Measurements from ENCODE around the gene CSDE1. TPM values are rescaled to one million over a fixed set of nuclear protein-coding genes. Genes with fewer than 3 reads are reported as not detected.
"Not testable (repeated sequence)": the region's sequence is repeated elsewhere in the genome, so short reads cannot be mapped to it uniquely, and the experiment has no call there.

CSDE1 gene
- polyA plus RNA-seq (ENCODE audit: insufficient read length), result 465 TPM

- peak; percentile 96 for DNase-seq (ENCODE audit: low read depth)
Observed at GRCh38 chr1:114757455-114758255, at the start of gene CSDE1. Gene CSDE1 (minus strand): TSS chr1:114757984. CDS start chr1:114739890, 18,094 bp downstream.

- not testable (repeated sequence) for DNase-seq (ENCODE audit: low read depth)
Observed at GRCh38 chr1:114804449-114804848, 46.7 kb upstream of the CSDE1 start.

GRCh38 chr1:114803001-114803400 is 45.2 kb upstream of the CSDE1 start:
- no peak for DNase-seq (ENCODE audit: low read depth)

GRCh38 chr1:114794038-114794437 is 36.3 kb upstream of the CSDE1 start:
- no peak for DNase-seq (ENCODE audit: low read depth)

- DNase-seq (ENCODE audit: low read depth), result not testable (repeated sequence)
Observed at GRCh38 chr1:114790581-114790980, 32.8 kb upstream of the CSDE1 start.

- DNase-seq (ENCODE audit: low read depth), result not testable (repeated sequence)
Observed at GRCh38 chr1:114786440-114786839, 28.7 kb upstream of the CSDE1 start.

GRCh38 chr1:114782476-114782875 is 24.7 kb upstream of the CSDE1 start:
- no peak for DNase-seq (ENCODE audit: low read depth)

GRCh38 chr1:114780344-114781226 is 22.8 kb upstream of the CSDE1 start, which contains the start of gene SIKE1:
Gene SIKE1 (minus strand): TSS chr1:114780685. CDS start chr1:114780607, 78 bp downstream.
- peak; percentile 90 for DNase-seq (ENCODE audit: low read depth)

GRCh38 chr1:114779722-114780121 is 21.9 kb upstream of the CSDE1 start:
- no peak for DNase-seq (ENCODE audit: low read depth)

- DNase-seq (ENCODE audit: low read depth), result not testable (repeated sequence)
Observed at GRCh38 chr1:114776726-114777125, 18.9 kb upstream of the CSDE1 start.

- DNase-seq (ENCODE audit: low read depth), result no peak
Observed at GRCh38 chr1:114771992-114772391, 14.2 kb upstream of the CSDE1 start.

- no peak for DNase-seq (ENCODE audit: low read depth)
Observed at GRCh38 chr1:114770989-114771388, 13.2 kb upstream of the CSDE1 start.

GRCh38 chr1:114764689-114765088 is 6.9 kb upstream of the CSDE1 start:
- DNase-seq (ENCODE audit: low read depth), result no peak

GRCh38 chr1:114758256-114758832 is 560 bp upstream of the CSDE1 start:
- no peak for DNase-seq (ENCODE audit: low read depth)

- DNase-seq (ENCODE audit: low read depth), result no peak
Observed at GRCh38 chr1:114756949-114757454, 782 bp downstream of the CSDE1 start.

GRCh38 chr1:114756009-114756892 is 1.5 kb downstream of the CSDE1 start:
- DNase-seq (ENCODE audit: low read depth), result no peak

GRCh38 chr1:114755006-114755931 is 2.5 kb downstream of the CSDE1 start:
- DNase-seq (ENCODE audit: low read depth), result no peak

- DNase-seq (ENCODE audit: low read depth), result not testable (repeated sequence)
Observed at GRCh38 chr1:114753702-114754101, 4.1 kb downstream of the CSDE1 start.

- no peak for DNase-seq (ENCODE audit: low read depth)
Observed at GRCh38 chr1:114753143-114753542, 4.6 kb downstream of the CSDE1 start.

- DNase-seq (ENCODE audit: low read depth), result no peak
Observed at GRCh38 chr1:114750780-114751179, 7.0 kb downstream of the CSDE1 start.

Measured in forelimb muscle (tissue), 1 donor.